Endothelial cell of umbilical vein (primary cell): Measurements from ENCODE around the gene LIN28B. TPM values are rescaled to one million over a fixed set of nuclear protein-coding genes. Genes with fewer than 3 reads are reported as not detected.

Experiments
- BruUV-seq: library from RNA; stranded (reverse); fragments of 400-500 nt; replicated peaks from 2 replicates; lab custom pipeline; 2021; lab: Mats Ljungman, UMichigan
- CTCF ChIA-PET: fragments of 300-600, 350-600 bp; sonication (Branson Sonifier 250); formaldehyde crosslinking; loops from one replicate; lab custom pipeline; 2021; ENCODE audit warnings: antibody characterized with exemption, inconsistent platforms; lab: Charles Lee
- POLR2A ChIA-PET: fragments of 300-600, 350-600 bp; sonication (Branson Sonifier 250); formaldehyde crosslinking; loops from one replicate; lab custom pipeline; 2021; ENCODE audit warnings: antibody characterized with exemption, inconsistent platforms; lab: Charles Lee
- DNase-seq: peaks from one replicate; pipeline ENCODE4 v3.0.0-alpha.2; 2011; ENCODE audit warnings: low read depth, low spot score
- FAIRE-seq: peaks from 2 replicates; lab custom pipeline; 2011; peaks lifted over from hg19 to GRCh38; lab: Jason Lieb, UNC
- H2AFZ ChIP-seq: 2 replicates; pipeline ENCODE4 v1.6.0; 2012; ENCODE audit warnings: low read depth, low read length, control low read depth, inconsistent platforms
- H3K27ac ChIP-seq: 2 replicates; pipeline ENCODE4 v1.5.1; 2011; ENCODE audit warnings: low read depth, mild to moderate bottlenecking, control low read depth, low read length, moderate library complexity; ENCODE audit not compliant: insufficient read depth
- H3K27me3 ChIP-seq, 2 experiments: 2 replicates each; pipeline versions ENCODE4 v1.6.0 to v1.6.1; 2011; ENCODE audit warnings: low read length in 2 of 2, mixed read lengths in 1 of 2; ENCODE audit not compliant: control insufficient read depth in 2 of 2, insufficient read depth in 2 of 2
- H3K36me3 ChIP-seq, 2 experiments: 2 replicates in 1 of 2; 3 replicates in 1 of 2; pipeline ENCODE4 v1.5.1; 2011; ENCODE audit warnings: low read length in 2 of 2, mild to moderate bottlenecking in 1 of 2, moderate library complexity in 1 of 2; ENCODE audit not compliant: control insufficient read depth in 2 of 2, insufficient read depth in 2 of 2; ENCODE audit errors: extremely low read depth in 1 of 2
- H3K4me1 ChIP-seq: 3 replicates; pipeline ENCODE4 v1.5.1; 2011; ENCODE audit warnings: mild to moderate bottlenecking, low read length; ENCODE audit not compliant: control insufficient read depth, insufficient read depth; ENCODE audit errors: extremely low read depth
- H3K4me2 ChIP-seq: 2 replicates; pipeline ENCODE4 v1.6.1; 2011; ENCODE audit warnings: low read length, control low read depth, mixed read lengths; ENCODE audit not compliant: insufficient read depth
- H3K4me3 ChIP-seq, 3 experiments: fragments of 200-600 bp in 1 of 3; sonication (generic), shearing (Covaris generic) in 1 of 3; replicated peaks in 1 of 3; 2 replicates each; pipeline ENCODE4 v1.5.1; 2011 to 2016; ENCODE audit warnings: control low read depth in 3 of 3, low read length in 3 of 3, mild to moderate bottlenecking in 2 of 3, inconsistent platforms in 1 of 3, low read depth in 1 of 3, moderate library complexity in 1 of 3; ENCODE audit not compliant: insufficient read depth in 1 of 3
- H3K79me2 ChIP-seq: 2 replicates; pipeline ENCODE4 v1.6.0; 2012; ENCODE audit warnings: low read length, inconsistent platforms; ENCODE audit not compliant: control insufficient read depth, insufficient read depth
- H3K9ac ChIP-seq: replicated peaks from 2 replicates; pipeline ENCODE3; 2011; ENCODE audit warnings: low read length, control low read depth; ENCODE audit not compliant: insufficient read depth; ENCODE audit errors: extremely low read depth
- H3K9me1 ChIP-seq: replicated peaks from 3 replicates; pipeline ENCODE4 v1.6.0; 2011; ENCODE audit warnings: mild to moderate bottlenecking, low read length; ENCODE audit not compliant: control insufficient read depth, insufficient read depth; ENCODE audit errors: extremely low read depth
- H3K9me3 ChIP-seq: replicated peaks from 2 replicates; pipeline ENCODE4 v1.5.1; 2012; ENCODE audit warnings: low read length, inconsistent platforms; ENCODE audit not compliant: control insufficient read depth, insufficient read depth
- H4K20me1 ChIP-seq: replicated peaks from 2 replicates; pipeline ENCODE3; 2011; ENCODE audit warnings: mild to moderate bottlenecking, low read length; ENCODE audit not compliant: control insufficient read depth, insufficient read depth; ENCODE audit errors: extremely low read depth
- FOS ChIP-seq: IDR thresholded peaks from 2 replicates; pipeline ENCODE4 v1.6.1; 2011; ENCODE audit warnings: mild to moderate bottlenecking, low read length, moderate library complexity, borderline replicate concordance; ENCODE audit not compliant: insufficient read depth
- GATA2 ChIP-seq: IDR thresholded peaks from 2 replicates; pipeline ENCODE4 v1.7.0; 2011; ENCODE audit warnings: low read depth, mild to moderate bottlenecking, moderate library complexity, mixed read lengths, low read length; ENCODE audit not compliant: insufficient read length, insufficient read depth
- JUN ChIP-seq: IDR thresholded peaks from 2 replicates; pipeline ENCODE4 v1.6.1; 2011; ENCODE audit warnings: borderline replicate concordance, low read depth; ENCODE audit not compliant: insufficient read length, insufficient read depth
- MAX ChIP-seq: IDR thresholded peaks from 2 replicates; pipeline ENCODE4 v1.6.1; 2011; ENCODE audit not compliant: insufficient read depth, insufficient read length
- MYC ChIP-seq: IDR thresholded peaks from one replicate; pipeline ENCODE4 v1.6.1; 2011; ENCODE audit warnings: mild to moderate bottlenecking, low read depth, low read length
- POLR2A ChIP-seq: IDR thresholded peaks from 2 replicates; pipeline ENCODE4 v1.6.1; 2012; ENCODE audit warnings: low read depth, mild to moderate bottlenecking, control low read depth, low read length
- POLR2AphosphoS5 ChIP-seq: IDR thresholded peaks from 2 replicates; pipeline ENCODE4 v1.6.1; 2012; ENCODE audit warnings: low read depth, mild to moderate bottlenecking, control low read depth, low read length, moderate library complexity; ENCODE audit not compliant: insufficient read depth
- dilution Hi-C: fragments of 300-500 bp; cut with MboI; formaldehyde crosslinking; loops from one replicate; pipeline ENCODE4 v1.15.0; 2019; ENCODE audit warnings: low sequenced_read_pairs; ENCODE audit not compliant: extremely low pct_ligation_motif_present
- intact Hi-C: fragments of 100-400 bp; cut with micrococcal nuclease; formaldehyde crosslinking; loops from one replicate; pipeline ENCODE4 v1.10.0; 2022
- polyA plus RNA-seq, 4 experiments: library from polyadenylated mRNA; depleted of rRNA in 3 of 4; stranded (reverse) in 3 of 4; unstranded in 1 of 4; fragments of >200 nt; gene quantifications; 2 replicates each; pipeline versions ENCODE4 v1.2.1 to v1.2.3, GENCODE V29; 2011 to 2012; ENCODE audit warnings: missing spikeins in 1 of 4
- total RNA-seq: library from RNA; stranded (reverse); gene quantifications from 2 replicates; pipeline ENCODE4 v1.2.3, GENCODE V29; 2021

Gene LIN28B
- total and polyA plus RNA-seq, 2 donors (not counting 3 experiments of a cell fraction or from before 2014, with no cell fraction given): not detected

GRCh38 chr6:105058316-105058715 lies 101.4 kb downstream of the LIN28B start:
- no peaks in the 10 kb centered on the region for H3K79me2 ChIP-seq
- no TSS peak for BruUV-seq
- no peaks in the 10 kb centered on the region for H4K20me1 ChIP-seq
- no peaks in the 10 kb centered on the region for H3K27me3 ChIP-seq
- H3K9me1 ChIP-seq: no peaks in the 10 kb centered on the region
- no peak for DNase-seq
- H3K4me1 ChIP-seq: no peaks in the 10 kb centered on the region
- intact Hi-C loops: no loop called here
- H3K9me3 ChIP-seq: no peaks in the 10 kb centered on the region
- H3K9ac ChIP-seq: no peak overlapping the region
- H3K4me2 ChIP-seq: no peak overlapping the region
- peak overlapping the region; percentile 75 for H2AFZ ChIP-seq
- no peak overlapping the region for H3K27ac ChIP-seq
- CTCF ChIA-PET: interaction anchor here (0.6 to 2.4 kb wide), 3 partner anchors 15 to 29 kb away, joined by 5 to 14 read pairs (median 7); no protein-coding TSS in a partner anchor
- POLR2A ChIA-PET: no interaction called here
- FAIRE-seq: no peak
- no peak overlapping the region for H3K4me3 ChIP-seq
- H3K36me3 ChIP-seq: no peaks in the 10 kb centered on the region
- TF ChIP-seq POLR2A: no peak
- TF ChIP-seq MYC: no peak
- TF ChIP-seq POLR2AphosphoS5: no peak
- no peak for TF ChIP-seq MAX
- no peak for TF ChIP-seq FOS
- TF ChIP-seq GATA2: no peak
- no peak for TF ChIP-seq JUN
- dilution Hi-C loops: no loop called here

GRCh38 chr6:105058846-105059245 lies 101.9 kb downstream of the LIN28B start:
- Histone ChIP-seq H3K4me2 (no peak overlapping the region), H3K27me3 (no peaks in the 10 kb centered on the region), H3K4me3 (no peak overlapping the region), H3K36me3 (no peaks in the 10 kb centered on the region), H2AFZ (peak overlapping the region; percentile 13), H3K79me2 (no peaks in the 10 kb centered on the region), H3K27ac (no peak overlapping the region), H3K4me1 (no peaks in the 10 kb centered on the region), H3K9ac (no peak overlapping the region), H4K20me1 (no peaks in the 10 kb centered on the region), H3K9me3 (no peaks in the 10 kb centered on the region), H3K9me1 (no peaks in the 10 kb centered on the region)
- ChIA-PET CTCF (interaction anchor here (1.2 kb wide), 1 partner anchor 20 kb away, joined by 7 read pairs; no protein-coding TSS in a partner anchor), POLR2A (no interaction called here)
- intact Hi-C loops (no loop called here), dilution Hi-C loops (no loop called here)
- FAIRE-seq: no peak
- no peak for TF ChIP-seq FOS
- TF ChIP-seq GATA2: no peak
- no peak for TF ChIP-seq MAX
- DNase-seq: peak; percentile 9
- BruUV-seq: no TSS peak
